GM21390 (cell line): ENCODE measurements around the gene ANKRD29.
"Not testable (repeated sequence)": the region's sequence is repeated elsewhere in the genome, so short reads cannot be mapped to it uniquely, and the experiment has no call there.

Source experiments
- ATAC-seq: cut with Tn5 transposase; IDR thresholded peaks from one replicate; pipeline ENCODE4 v1.9.1; 2021; ENCODE audit not compliant: unreplicated experiment

ANKRD29 gene

DNA sequence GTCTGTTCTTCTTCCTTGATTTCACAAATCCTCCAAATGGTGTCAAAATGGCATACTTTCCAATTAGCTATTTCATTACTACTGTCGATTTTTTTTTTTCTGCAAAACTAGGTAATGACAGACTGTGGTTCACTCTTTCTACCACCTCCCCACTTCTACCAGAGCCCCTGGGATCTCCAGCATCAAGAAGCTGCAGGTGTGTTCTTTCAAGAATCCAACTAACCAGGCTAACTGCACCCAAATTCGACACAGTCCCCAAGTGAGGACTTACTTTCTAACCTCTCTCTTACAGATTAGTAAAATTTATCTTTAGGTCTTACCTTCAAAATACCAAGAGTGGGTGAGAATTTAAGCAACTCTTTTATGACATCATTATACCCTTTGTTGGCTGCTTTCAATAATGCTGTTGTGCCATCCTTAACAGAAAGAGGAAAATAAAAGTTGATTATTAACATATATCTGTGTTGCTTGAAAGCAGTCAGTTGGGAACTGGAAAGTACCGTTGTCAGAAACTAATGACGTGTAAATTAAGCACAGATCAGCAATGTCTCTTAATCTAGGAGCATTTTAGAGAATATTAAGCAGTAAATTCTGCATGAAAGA lies 45.2 kb downstream of the ANKRD29 start:
- ATAC-seq = peak; percentile 44

DNA sequence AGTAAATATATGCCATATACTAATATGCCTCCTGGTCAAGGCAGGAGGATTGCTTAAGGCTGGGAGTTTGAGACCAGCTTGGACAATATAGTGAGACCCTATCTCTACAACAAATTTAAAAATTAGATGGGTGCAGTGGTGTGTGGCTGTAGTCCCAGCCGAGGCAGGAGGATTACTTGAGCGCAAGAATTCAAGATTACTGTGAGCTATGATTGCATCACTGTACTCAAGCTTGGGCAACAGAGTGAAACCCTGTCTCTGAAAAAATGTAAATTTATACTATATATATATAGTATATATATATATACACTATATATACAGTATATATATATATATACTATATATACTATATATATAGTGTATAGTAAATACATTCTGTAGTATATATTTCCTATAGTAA lies 46.5 kb downstream of the ANKRD29 start:
- no peak for ATAC-seq

DNA sequence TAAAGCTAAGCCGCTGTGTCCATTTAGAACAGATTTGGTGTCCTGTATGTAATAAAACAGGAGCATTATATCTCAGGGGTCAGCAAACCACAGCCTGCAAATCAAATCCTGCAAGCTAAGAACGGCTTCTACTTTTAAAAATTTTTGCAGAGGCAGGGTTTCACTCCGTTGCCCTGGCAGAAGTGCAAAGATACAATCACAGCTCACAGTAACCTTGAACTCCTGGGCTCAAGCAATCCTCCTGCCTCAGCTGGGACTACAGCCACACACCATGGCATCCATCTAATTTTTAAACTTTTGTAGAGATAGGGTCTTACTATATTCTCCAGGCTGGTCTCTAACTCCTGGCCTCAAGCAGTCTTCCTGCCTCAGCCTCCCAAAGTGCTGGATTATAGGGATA lies 47.8 kb downstream of the ANKRD29 start:
- no peak for ATAC-seq

DNA sequence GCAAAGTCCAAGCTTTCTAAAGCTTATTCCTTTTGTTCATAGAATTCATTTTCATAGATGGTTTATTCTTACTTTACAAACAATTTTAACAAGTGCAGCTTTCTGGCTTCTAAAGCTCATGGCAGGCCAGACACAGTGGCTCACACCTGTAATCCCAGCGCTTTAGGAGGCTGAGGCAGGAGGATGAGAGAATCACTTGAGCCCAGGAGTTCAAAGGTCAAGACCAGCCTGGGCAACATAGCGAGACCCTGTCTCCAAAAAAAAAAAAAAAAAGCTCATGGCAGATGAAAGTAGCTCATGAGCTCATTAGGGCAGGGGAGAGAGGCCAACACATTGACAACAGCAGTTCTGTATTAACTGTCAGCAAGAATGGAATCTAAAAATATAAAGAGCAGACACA lies 48.3 kb downstream of the ANKRD29 start:
- no peak for ATAC-seq

DNA sequence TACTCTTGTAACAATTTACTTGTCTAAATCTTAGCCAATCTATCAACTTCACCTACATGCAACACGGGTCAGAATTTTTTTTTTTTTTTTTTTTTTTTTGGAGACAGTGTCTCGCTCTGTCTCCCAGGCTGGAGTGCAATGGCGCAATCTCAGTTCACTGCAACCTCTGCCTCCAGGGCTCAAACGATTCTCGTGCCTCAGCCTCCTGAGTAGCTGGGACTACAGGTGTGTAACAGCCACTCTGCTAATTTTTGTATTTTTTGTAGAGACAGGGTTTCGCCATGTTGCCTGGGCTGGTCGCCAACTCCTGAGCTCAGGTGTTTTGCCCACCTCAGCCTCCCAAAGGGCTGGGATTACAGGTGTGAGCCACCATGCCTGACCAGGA lies 49.6 kb downstream of the ANKRD29 start:
- ATAC-seq = not testable (repeated sequence)

DNA sequence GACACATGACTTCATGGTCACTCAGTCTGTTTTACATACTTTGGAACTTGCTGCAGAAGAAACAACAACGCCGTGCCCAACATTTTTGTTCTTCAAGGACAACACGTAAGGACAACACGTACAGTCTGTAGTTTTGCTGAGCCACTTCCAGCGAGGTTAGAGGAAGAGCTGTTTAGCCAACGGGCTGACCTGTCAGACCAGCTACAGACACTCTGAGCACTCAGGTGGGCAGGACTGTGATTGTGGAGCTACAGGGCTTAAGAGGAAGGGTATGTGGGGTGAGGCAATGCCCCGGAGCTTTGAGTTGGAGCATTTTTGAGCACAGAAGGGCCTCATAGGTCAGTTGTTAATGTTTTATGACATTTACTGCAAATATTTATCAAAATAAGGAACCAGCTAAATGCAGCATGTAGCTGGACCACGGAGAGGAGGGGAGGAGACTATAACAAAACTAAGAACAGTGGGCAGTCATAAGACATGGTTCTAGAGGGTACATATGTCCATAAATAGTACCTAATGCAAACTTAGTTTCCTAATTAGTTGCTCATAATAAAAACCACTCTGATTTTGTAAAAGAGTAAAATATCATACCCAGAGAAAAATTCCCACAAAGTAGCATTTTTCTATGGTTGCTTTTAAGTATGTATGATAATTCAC lies 50.1 kb downstream of the ANKRD29 start:
- ATAC-seq = no peak

DNA sequence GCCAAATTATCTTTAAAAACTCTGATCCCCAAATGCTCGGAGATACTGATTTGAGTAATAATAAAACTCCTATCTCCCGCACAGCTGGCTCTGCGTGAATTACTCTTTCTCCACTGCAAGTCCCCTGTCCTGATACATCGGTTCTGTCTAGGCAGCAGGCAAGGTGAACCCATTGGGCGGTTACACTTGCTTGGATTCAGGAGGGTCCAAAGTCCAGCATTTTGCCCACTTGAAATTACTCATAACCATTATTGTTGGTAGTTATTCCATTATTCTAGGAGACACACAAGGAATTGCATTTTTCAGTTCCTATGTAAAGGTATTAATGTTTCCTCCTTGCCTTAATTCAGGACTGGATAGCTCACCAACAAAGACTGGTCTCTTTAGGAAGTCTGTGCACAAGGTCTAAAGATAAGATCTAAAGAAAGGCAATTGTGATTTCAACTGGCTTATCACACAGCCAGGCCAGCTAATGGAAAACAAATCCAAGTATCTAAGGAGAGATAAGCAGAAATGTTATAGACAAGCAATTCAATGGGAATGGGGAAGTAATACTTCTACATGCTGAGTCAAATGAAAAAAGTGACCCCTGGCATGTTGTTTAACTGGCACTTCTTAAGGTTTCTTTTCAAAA lies 53.2 kb downstream of the ANKRD29 start:
- ATAC-seq = no peak

DNA sequence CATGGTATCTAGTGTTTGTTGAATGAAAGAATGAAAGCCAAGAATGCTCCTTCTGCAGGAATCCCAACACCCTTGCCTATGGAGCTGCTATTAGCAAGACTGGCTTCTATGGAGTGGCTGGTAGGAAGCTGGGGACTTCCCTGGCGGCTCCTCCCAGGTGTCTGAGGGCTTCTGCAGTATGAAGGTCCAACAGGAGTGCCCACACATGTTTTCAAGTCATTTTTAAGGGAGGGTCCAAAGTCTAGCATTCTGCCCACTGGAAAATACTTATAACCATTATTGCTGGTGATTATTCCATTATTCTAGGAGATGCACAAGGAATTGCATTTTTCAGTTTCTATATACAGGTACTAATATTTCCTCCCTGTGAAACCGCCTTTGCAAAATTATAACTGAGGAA lies 54.5 kb downstream of the ANKRD29 start:
- ATAC-seq = no peak

DNA sequence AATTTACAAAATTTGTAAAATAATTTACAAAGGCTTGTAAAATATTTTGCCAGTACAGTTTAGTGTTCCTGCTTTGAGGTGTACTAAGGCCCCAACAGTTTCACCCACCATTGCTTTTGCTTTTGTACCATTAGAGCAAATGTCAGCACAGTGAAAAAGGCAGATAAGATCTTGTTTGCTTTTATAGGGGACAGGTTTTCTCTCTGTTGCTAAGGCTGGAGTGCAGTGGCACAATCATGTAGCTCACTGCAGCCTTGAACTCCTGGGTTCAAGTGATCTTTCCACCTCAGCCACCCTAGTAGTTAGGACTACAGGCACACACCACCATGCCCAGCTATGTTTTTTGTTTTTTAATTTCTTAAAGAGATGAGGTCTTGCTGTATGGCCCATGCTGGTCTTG lies 56.8 kb downstream of the ANKRD29 start:
- no peak for ATAC-seq

DNA sequence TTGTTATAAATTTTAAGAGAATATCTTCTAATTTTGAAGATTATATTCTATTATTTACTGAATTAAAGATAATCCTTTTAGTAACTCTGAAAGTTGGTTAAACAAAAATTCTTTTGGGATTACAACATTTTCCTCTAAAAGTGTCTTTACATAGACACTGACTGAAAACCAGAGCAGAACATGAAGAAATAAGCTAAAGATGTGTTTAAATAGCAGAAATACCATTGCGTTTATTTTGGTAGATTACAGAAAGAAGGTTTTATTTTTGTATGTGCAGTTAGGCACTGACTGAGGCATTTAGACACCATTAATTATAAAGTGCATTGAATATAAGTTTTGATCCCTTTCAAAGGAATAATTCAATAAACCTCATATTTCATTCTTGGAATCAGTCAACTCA lies 62.9 kb downstream of the ANKRD29 start:
- ATAC-seq = no peak

DNA sequence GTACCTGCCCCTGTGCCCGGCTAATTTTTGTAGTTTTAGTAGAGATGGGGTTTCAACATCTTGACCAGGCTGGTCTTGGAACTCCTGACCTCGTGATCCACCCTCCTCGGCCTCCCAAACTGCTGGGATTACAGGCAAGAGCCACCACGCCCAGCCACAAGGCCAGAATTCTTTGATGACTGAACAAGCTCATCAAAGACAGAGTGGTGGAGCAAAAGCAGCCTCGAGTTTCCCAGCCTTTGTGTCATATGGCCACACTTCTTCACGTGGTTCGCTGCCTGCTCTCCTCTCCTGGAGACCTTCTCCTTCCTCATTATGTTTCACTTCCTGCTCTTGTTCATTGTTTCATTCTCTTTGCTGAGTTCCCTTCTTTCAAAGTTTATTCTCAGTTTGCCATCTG lies 66.5 kb downstream of the ANKRD29 start:
- ATAC-seq = no peak

DNA sequence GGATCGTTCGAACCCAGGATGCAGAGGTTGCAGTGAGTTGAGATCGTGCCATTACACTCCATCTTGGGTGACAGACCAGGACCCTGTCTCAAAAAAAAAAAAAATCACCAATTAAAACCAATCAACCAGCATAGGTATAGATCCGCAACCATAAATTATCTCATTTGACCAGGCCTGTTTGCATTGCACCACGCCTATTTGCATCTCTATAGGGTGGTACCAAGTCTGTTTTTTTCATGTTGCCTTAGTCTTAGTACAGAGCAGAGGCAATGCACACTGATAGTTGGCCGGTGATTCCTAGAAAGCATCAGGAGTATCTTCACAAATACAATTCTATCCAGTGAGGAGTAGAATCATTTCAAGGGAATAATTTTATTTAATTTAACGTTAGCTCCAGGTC lies 67.1 kb downstream of the ANKRD29 start:
- ATAC-seq = no peak

DNA sequence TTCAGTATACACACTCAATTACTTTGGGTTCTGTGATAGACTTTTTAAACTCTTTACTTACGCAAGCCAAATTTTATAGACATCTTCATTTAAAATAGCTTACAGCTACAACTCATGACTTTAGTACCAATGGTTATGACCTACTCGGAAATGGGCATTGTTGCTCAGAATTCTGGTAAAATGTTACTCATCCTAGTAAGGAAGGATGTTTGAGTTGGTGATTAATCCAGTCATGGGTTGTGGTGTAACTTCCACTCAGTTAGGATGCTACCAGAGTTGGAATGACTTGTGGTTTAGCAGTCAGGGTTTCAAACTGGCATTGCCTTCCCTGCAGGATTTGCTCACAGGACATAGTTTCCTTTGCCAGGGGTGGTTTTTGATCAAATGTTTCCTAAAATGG lies 69.0 kb downstream of the ANKRD29 start:
- no peak for ATAC-seq

DNA sequence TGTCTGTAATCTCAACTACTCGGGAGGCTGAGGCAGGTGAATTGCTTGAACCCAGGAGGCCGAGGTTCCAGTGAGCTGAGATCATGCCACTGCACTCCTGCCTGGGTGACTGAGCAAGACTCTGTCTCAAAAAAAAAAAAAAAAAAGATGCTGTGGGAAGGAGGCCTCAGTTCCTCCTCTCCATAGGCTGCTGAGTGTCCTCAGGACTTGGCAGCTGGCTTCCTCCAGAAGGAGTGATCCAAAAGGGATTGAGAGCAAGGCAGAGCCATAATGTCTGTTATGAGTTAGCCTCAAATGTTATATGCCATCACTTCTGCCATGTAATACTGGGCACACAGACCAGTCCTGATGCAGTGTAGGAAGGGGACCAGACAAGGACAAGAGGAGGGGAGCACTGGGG lies 69.8 kb downstream of the ANKRD29 start:
- ATAC-seq = no peak

DNA sequence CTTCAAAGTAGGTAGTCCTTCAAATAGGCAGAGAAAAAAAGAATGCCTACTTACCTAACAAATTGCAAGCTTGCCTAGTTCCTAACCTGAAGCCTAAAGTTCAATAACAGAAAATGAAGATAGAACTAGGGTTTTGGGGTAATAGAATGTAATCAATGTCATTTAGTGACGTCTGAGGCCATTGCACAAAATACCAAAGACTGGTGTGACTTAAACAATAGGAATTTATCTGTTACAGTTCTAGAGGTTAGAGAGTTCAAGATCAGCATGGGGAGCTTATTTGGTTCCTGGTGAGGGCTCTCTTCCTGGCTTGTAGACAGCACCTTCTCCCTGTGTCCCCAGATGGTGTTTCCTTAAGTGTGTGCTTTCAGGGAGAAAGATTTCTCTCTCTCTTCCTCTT lies 71.7 kb downstream of the ANKRD29 start:
- ATAC-seq = no peak

DNA sequence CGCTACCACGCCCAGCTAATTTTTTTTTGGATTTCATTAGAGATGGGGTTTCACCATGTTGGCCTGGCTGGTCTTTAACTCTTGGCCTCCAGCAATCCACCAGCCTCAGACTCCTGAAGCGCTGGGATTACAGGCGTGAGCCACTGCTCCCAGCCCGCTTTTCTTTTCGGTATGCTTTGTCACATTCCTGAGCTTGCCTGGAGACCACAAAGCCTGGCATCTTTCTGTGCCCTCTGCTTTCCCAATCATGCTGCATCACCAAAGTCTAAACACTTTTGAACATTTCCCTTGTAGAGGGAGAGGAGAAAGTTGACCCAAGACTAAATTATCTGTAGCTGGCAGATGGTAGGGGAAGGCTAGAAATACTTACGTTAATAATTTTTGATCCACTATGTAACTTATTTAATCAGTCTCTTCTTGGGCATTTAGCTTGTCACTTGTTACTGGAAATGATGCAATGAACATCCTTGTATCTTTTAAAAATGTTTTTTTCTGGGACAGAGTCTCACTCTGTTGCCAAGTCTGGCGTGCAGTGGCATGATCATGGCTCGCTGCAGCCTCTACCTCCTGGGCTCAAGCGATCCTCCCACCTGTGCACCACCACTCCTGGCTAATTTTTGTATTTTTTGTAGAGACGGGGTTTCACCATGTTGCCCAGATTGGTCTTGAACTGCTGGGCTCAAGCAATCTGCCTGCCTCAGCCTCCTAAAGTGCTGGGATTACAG lies 73.7 kb downstream of the ANKRD29 start:
- ATAC-seq = no peak

DNA sequence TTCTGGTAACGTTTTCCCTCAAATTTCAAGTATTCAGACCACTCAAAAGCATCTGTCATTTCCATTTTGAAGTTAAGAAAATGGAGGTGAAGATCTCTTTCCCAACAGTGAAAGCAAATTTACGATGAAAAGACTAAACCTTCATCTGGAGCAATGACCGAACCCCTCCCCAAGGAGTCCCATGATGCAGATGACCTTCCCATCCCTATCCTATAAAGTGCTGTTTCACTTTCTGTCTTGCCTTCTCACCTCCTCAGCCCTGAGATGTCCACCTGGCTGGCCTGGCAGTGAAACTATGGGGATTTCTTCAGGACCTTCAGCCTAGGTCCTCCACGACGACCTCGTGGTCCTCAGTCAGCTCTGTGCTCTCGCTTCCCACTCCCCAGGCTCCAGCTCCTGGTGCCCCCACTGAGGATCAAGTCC lies 75.5 kb downstream of the ANKRD29 start:
- ATAC-seq = no peak

DNA sequence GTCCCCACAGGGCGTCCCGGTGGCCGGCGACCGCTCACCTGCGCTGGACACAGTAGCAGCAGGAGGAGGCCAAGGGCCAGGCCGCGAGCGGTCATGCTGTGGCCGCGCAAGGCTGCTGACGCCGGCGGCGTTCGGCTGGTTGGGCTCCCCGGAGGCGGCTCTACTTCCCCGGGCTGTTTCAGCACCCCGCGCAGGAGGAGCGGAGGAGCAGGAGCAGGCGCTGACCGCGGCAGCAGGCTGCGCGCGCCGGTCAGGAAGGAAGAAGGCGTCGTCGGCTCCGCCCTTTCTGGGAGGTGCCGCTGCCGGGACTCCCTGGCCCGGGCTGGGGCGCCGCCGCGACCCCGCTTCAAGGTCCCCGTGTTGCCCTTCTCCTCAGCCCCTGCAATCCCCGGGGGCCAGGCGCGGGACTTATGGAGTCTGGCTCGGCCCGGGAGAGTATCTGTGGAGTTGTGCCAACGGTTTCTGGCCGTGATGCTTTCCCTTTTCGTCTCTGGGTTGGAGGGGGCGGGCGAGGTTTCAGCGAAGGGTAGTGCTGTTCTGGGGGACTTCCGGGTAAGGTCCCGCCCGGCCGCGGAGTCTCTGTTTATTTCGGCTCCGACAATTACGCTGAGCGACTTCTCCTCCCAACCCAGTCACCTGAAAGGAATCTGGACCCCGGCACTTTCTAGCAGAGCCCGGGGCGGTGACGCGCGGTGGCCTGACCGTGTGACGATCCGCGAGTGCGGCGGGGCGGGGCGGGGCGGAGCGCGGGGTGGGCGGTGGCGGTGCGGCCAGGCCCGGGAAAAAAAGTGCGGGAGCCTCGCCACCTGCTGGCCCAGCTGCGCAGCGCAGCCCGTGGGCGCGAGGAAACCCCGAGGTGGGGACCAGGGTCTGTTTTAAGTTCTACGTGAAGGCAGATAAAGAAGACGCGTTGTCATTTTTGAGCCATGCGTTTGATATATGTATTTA lies 76.2 kb downstream of the ANKRD29 start, which contains the start of gene NPC1:
TSS of gene NPC1 (minus strand) at position 258 of the 948 bp plus-strand sequence. CDS start at position 95, 163 bp downstream.
- peak; percentile 88 for ATAC-seq

DNA sequence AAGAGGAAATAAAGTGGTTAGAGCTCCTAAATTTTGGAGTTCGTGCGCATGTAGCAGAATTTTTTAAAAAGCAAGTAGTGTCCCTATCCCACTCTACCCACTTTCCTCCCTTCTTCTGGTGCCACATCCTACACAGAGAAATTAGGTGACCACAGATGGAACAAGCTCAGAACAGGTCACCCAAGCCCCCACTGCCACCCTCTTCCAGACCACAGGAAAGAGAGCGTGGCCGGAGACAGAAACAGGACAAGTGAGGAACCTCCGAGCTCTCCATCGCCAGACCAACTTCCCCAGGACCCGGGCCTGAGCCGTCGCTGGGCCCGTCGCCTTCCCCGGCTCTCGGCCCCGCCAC lies 76.8 kb downstream of the ANKRD29 start:
- ATAC-seq = no peak

DNA sequence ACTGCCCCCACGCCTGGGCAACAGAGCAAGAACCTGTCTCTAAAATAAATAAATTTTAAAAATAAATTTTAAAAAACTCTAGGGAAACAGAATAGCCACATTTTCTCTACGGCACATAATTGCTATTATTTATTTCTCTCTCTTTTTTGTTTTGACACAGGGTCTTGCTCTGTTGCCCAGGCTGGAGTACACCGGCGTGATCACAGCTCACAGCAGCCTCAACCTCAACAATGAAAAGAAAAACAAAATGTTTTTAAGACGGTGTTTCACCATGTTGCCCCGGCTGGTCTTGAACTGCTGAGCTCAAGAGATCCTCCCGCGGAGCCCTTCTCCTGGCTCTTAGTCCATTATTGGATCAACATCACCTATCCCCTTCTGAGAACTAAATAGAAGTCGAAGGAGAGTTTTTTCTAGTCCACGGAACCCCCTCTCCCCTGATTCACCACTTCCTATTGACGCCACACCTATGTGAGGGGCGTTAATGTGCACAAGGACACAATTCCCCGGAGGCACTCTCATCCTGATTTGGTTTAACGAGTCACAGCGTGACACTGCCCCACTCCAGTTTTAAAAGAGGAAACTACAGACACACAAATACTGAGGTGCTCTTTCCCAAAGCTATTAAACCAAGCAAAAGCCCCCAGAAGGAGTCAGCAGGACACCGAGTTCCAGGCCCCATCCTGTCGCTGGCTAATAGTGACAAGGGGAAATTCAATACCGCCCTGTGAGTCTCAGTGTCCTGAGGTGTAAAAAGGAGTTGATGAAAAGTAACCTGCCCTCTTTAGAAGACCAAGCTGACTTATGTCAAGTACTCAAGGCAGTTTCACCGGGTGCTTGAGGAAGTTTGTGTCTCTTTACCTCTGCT lies 77.5 kb downstream of the ANKRD29 start:
- ATAC-seq = no peak
